Stimulated activated CD4-positive, alpha-beta T cell treated with anti-CD3 and anti-CD28 coated beads, TNF-alpha, amount 100 ng/mL, for 48 hours (primary cell): Measurements from ENCODE around the gene SLC16A5.
A peak's percentile ranks its signal among the peaks of the same experiment; 100 is the strongest.
"Not testable (repeated sequence)": the region's sequence is repeated elsewhere in the genome, so short reads cannot be mapped to it uniquely, and the experiment has no call there.

ENCODE experiments used
- DNase-seq, 3 donors: peaks; one replicate each; pipeline ENCODE4 v3.0.0-alpha.2; 2020; ENCODE audit warnings: low read depth in 3 of 3

The SLC16A5 gene

DNA sequence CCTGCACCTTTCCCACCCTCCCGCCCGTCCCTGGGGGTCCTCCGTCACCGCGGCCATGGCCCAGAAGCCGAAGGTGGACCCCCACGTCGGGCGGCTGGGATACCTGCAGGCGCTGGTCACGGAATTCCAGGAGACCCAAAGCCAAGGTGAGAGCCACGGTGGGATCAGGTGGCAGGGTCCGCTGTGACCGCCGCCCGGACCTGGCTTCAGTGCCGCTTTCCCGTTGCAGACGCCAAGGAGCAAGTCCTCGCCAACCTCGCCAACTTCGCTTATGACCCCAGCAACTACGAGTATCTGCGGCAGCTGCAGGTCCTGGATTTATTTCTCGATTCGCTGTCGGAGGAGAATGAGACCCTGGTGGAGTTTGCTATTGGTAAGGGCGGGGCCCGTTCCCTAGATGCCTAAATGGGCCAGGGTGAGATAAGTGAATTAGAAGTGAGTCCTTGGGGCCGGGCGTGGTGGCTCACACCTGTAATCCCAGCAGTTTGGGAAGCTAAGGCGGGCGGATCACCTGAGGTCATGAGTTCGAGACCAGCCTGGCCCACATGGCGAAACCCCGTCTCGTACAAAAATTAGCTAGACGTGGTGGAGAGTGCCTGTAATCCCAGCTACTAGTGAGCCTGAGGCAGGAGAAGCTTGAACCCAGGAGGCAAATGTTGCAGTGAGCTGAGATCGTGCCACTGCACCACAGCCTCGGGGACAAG, 22.6 kb downstream of the SLC16A5 start:
- no peak for DNase-seq

DNA sequence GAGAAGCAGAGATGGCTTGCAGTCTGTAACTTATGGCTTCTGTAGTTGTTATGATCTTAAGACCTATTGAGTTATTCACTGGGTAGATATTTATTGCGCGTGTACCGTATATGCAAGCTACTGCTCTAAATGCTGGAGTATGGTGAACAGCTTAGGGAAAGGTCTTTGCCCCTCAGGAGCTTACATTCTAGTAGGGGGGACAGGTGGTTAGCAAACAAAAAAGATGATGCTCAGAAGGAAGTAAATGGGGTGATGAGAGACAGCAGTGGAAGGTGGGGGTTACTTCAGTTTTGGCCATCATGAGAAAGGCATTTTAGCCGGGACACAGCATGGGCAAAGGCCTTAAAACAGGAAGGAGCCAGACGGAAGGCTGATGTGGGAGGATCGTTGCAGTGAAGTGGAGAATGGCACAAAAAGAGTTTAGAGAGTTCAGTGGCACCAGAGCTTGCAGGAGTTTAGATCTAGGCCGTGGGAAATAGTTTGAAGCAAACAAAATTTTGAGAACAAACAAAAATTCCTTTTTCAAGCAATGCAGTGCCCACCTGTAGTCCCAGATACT, 24.1 kb downstream of the SLC16A5 start:
- DNase-seq, result no peak

DNA sequence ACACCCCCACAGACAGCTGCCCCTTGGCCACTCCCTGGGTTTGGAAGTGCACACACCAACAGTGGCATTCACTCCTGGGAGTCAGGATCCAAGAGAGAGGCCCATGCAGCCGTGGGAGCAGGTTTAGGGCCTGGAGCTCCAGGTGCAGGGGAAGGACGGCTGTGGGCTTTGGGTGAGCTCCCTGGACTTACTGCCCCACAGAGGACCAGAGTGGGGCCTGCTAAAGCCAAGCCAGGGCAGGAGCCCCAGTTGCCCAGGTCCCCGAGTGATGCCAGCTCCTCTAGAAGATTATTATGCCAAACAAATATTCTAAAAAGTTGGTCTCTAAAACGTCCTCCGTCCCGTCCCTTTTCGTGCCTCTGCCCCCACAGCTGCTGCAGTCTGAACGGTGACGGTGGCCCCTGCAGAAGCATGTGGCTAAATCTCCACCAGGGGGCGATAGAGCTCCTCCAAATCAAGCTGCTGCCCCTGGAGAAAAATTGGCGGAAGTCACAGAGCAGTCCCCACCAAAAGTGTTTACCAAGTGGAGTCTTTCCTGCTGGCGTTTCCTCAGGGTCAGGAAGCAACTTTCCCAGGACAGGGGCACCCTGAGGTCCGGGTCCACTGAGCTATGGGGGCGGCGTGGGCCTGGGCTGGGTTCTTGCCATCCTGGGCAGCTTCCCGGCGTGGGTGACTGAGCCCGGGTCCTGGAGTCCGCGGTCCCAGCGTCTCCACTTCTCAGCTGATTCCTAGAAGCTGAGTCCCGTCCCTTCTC, 26.2 kb downstream of the SLC16A5 start:
- DNase-seq, result peak; percentile 79 to 93 (median 90)

DNA sequence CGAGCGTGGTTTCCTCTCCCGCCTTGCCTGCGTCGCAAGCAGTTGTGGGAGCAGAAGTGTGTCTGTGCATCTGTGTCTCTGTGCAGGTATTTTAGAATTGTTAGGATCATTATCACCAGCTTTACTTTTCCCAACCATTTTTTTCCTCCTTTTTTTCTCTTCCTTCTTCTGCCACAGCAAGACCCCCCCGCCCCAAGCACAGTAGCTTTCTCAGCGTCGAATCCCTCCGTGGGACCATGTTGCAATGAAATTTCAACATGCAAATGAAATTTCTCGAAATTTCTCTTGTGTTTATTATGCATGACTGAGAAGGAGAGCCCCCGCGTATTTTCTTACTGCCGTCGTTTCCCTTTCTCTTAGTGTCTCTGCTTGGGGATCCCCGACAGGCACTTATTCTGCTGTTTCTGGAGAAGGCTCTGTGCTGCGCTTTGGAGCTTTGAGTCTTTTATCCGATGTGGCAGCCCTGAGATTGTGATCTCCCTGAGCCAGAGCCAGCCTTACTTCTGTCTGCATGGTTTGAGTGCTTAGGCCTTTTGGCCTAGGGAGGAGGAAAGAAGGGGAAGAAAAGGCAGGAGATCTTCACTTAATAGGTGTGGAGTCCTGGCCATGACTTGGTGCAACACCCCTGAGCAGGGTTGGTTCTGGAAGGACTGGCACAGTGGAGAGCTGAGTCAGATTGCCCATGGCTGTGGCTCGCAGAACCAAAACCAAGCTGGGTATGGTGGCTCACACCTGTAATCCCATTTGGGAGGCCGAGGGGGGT, 27.0 kb downstream of the SLC16A5 start:
- DNase-seq, result no peak

DNA sequence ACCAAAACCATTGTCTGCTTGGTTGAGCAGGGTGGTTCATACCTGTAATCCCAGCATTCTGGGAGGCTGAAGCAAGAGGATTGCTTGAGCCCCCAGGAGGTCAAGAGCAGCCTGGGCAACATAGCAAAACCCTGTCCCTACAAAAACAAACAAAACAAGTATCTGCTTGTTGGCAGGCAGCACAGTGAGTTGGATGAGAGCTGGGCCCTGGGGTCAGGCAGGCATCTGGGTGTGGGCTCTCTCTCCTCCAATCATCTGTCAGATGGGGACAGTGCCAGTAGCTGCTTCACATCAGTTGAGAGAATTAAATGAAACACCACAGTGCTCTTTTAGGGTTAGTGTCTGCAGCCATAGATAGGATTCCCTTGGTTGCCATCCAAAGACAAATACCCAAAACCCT, 27.8 kb downstream of the SLC16A5 start:
- DNase-seq, result no peak

DNA sequence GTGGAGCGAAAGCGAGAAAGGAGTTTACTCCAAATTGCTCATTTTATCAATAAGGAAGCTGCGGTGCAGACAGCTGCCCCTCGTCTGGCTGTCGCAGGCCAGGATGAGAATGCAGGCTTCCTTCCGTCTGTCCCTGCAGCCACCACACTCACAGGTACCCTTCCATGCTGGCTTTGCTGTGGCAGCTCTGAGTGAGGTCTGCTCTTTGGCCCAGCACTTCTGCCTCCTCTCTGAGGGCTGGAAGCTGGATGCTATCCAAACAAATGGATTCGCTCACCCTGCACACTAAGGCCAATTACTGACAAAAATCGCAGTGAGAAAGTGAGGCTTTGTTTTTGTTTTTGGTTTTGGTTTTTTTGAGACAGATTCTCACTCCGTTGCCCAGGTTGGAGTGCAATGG, 29.0 kb downstream of the SLC16A5 start:
- no peak for DNase-seq

DNA sequence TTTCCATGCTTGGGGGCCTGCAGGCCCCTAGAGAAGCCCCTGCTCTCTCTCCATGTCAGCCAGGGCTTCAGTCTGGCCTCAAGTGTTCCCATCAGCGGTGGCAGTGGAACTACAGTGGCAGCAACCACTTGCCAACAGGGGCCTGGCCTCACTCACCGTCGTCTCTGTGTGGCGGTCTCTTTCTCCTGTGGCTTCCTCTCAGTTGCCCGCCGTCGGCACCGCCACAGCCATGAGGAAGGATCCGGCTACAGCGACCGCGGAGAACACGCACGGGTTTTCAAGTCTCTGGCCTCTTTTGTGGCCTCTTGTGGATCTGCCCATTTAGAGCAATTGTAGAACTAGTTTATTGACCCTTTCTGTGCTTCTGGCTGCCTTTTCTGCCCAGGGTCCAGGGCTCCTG, 30.6 kb downstream of the SLC16A5 start:
- no peak for DNase-seq

DNA sequence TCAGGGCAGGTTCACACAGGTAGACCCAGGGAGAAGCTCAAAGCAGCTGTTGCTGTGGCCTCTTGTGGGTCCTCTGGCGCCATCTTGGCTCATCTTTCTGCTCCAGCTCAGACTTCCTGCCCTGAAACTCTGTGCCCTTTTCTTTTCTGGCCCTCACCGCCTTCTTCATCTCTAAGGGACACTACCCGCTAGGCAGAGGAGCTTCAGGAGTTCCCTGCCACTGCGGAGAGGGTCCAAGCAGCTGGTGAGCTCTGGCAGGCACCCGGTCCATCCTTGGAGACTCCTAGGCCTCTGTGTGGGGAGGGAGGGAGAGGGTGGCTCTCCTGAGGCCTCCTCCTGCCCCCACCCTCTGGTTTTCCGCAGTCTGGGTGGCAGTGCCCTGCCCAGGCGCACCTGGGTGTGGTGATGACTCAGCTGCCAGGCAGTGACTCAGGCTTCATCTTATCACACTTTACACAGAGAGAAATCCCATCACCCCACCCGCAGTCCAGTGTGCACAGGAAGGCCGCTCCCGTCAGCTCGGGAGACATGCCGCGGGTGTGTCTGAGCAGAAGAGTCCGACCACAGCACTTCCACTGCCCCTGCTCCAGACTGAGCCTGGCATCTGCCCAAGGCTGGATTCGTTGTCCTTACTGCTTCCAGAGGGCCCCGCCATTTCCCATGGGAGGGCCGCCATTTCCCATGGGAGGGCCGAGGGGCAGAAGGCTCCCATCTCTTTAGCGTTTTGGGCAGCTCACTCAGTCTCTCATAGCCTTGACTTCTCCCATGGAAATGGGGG, 36.5 kb downstream of the SLC16A5 start:
- DNase-seq, result peak; percentile 18 to 56 (median 46)

DNA sequence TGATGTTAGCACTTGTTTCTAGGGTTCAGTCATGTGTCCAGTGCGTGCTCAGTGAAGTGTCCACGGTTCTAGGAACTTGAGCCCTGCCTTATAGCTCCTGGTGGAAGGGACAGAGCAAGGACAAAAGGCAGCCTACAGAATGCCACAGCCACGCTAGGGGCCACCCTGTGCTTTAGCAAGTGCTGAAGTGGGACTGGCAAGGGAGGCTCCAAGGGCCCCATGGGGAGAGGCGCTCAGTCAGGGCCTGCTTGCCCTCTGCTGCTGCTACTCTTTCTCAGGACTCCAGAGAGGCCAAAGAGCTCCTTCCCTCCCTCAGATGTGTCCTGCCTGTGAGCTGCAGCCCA, 37.0 kb downstream of the SLC16A5 start:
- no peak for DNase-seq

DNA sequence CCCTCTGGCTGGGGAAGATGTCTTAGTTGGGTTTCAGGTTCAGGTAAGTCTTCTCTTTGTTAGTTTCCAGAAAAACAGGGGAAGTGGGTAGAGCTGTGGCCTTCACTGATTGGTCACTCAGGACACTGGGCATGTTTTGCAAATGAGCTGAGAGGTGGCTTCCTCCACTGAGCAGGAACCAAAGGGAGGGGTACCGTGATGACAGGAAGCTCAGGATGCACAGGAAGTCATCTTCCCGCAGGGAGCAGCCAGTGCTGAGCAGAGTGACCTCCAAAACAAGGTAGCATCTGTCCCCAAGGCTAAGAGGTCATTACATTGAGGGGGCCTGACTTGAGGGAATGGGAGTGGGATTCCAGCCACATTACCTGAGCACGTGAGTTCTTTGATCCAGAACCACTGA, 38.2 kb downstream of the SLC16A5 start:
- DNase-seq, result no peak

DNA sequence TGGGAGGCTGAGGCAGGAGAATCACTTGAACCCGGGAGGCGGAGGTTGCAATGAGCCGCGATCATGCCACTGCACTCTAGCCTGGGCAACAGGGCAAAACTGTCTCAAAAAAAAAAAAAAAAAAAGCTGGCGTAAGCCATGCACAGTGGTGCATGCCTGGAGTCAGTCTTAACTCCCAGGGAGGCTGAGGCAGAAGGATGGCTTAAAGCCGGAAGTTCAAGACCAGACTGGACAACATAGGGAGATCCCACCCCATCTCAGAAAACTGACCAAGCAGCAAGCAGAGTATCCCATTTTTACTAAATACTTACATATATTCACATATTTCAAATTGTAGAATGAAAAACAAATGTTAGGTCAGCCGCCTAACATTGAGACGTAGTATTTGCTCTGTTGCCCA, 39.2 kb downstream of the SLC16A5 start:
- DNase-seq, result no peak

DNA sequence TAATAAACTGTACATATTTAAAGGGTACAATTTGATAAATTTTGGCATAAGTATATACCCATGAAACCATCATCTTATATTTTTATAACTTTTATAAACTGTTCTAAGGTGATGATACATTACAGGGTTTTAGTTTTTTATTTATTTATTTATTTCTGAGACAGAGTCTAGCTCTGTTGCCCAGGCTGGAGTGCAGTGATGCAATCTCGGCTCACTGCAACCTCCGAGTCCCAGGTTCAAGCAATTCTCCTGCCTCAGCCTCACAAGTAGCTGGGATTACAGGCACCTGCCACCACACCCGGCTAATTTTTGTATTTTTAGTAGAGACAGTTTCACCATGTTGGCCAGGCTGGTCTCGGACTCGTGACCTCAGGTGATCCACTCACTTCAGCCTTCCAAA, 40.2 kb downstream of the SLC16A5 start:
- not testable (repeated sequence) for DNase-seq

DNA sequence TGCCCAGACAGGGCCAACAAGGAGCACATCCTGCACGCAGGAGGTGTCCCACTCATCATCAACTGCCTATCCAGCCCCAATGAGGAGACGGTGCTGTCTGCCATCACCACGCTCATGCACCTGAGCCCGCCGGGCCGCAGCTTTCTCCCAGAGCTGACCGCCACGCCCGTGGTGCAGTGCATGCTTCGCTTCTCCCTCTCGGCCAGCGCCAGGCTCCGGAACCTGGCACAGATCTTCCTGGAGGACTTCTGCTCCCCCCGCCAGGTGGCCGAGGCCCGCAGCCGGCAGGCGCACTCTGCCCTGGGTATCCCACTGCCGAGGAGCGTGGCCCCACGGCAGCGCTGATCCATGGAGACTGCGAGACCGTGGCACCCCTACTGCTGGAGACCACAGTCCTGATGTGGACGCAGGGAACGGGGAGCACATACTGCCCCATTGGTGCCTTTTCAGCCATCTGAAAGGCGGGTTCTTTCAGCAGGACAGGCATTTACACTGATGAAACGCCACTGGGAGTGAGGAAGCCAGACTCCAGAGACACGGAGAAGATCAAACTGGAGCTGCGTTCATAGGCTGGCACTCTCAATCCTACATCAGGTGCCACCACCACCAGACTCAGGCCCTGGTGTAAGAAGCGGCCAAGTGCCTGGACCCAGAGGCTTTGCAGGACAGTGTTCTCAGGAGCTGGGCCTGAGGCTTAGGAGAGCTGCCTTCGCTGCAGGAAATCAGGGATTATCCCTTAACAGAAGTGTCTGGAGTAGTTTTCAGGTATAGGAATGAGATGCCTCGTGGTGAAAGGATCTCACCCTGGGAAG, 41.1 kb downstream of the SLC16A5 start:
- DNase-seq, result no peak

DNA sequence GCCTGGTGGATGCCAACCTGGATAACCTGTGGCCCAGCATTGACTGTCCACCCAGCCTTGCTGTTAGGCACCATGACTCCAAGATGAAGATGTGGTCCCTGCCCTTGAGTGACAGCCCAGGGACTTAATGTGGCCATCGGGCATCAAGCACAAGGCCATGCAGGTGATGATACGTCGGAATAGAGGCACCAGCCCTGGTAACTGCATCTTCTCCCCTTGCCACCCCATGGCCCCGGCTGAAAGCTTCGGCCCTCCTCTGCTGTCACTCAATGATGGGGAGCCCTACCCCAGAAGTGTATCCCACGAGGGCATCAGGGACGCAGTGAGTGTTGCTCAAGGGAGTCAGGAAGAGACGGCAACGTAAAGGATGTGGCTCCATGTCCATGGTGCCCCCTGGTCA, 41.8 kb downstream of the SLC16A5 start:
- no peak for DNase-seq

DNA sequence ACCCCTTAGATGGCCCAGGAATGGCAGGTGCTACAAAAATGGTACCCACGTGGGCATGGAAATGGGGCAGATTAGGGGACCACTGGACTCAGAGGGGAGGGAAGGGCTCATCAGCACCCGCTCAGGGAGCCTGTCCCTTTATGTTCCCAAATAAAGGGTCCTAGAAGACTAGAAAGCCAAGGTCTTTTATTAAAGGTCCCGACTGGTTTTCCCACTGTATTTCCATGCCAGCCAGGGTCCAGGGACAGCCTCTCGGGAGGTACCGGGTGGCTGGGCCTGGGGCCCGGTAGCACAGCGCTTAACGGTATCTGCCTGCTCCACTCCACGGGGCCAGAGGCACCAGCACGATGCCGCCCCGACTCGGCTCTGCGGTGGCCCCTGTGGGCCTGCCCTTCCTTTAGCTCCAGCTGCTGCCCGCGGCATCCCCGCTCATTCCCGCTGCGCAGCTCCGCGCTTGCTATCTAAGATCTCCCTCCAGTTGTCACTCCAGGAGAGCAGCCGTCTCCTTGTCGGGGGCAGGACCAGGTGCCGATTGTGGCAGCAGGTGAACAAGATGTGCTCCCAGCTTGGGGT, 42.4 kb downstream of the SLC16A5 start:
- DNase-seq, result no peak

DNA sequence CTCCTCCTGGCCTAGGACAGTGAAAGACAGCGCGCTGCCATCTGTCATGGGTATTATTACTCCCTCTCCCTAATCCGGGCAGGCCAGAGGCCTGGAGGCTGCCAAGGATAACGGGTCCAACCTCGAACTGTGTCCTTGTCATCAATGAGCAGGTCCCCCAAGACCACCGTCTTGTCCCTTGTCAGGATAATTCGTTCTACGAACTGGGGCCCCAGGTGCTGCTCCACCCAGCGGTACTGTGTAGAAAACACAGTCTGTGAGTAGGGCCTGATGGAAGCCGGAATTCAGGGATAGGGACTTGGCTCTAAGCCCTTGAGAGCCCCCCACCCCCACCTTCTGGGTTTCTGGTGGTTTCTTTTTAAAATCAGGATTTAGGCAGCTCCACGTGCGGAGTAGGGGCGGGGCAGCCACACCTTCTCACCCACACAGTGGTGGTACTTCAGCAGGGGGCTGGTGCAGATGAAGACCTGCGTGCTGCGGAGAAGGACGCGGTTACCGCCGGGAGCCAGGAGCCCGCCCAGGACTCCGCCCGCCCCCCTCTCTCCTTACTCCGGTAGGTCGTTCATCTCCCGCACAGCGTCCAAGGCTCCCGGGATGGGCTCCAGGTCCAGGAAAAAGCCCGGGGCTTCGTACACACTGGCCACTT, 43.0 kb downstream of the SLC16A5 start:
- no peak for DNase-seq

DNA sequence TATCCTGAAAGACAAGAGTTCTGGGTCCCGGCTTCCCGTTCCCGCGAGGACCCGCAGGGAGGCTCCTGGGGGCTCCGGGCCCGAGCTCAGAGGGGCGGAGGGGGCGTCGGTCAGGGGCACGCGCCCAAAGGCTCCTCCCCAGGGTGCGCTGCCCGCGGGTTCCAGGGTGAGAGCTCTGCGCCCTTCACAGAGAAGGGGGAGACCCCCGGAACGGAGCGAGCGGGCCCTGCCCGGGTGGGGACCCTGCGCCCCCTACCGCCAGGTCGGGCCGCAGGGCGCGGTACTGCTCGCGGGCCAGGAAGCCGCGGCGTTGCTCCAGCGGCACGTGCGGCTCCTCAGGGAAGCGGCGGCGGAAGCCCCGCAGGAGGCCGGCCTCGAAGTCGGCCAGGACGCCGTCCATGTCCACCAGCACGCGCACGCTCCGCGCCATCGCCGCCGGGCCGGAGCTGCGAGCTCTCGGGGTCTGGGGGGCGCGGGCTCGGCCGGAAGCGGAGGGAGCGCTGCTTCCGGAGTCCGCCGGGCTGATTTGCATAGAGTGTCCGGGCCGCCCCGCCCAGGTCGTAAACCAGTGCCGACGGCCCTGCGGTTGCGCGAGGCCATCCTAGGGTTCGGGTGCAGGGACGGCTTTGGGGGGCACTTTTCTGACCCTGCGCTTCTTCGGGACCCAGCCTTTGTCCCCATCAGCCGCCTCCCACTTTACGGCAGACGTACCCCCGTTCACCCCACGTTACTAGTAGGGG, 43.7 kb downstream of the SLC16A5 start, which contains the start of gene NT5C:
Gene NT5C (minus strand): TSS at position 465 of the 740 bp plus-strand sequence. CDS start 35 bp downstream, at position 430.
- peak; percentile 48 to 66 (median 58) for DNase-seq

DNA sequence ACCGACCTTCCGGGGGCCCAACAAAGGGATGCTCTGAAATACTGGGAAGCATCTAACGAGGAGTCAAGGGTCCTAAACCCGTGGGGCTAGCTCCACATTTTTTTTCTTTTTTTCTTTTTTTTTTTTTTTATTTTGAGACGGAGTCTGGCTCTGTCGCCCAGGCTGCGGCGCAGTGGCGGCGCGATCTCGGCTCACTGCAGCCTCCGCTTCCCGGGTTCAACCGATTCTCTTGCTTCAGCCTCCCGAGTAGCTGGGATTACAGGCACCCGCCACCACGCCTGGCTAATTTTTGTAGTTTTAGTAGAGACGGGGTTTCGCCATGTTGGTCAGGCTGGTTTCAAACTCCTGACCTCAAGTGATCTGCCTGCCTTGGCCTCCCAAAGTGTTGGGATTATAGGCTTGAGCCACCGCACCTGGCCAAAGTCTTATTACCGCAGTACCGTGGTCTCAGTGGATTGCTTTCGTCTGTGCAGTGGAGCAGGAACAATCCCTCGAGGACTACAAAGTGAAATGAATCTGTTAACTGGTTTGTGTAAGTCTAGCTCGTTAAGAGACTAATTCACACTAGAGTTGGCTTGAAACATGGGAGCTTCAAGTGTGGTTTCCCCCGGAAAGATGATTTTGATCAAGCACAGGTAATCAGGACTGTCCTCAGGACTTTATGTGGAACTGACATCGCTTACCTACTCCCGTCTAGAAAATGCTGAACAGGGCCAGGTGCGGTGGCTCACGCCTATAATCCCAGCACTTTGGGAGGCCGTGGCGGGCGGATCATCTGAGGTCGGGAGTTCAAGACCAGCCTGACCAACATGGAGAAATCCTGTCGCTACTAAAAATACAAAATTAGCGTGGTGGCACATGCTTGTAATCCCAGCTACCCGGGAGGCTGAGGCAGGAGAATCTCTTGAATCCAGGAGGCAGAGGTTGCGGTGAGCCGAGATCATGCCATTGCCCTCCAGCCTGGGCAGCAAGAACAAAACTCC, 44.6 kb downstream of the SLC16A5 start:
- not testable (repeated sequence) for DNase-seq
